Adipocyte (in vitro differentiated cells): Measurements from ENCODE around the gene BCAS2.

Experiments
- DNase-seq: peaks from one replicate; pipeline ENCODE4 v3.0.0-alpha.2; 2015; ENCODE audit warnings: low read depth
- H3K27me3 ChIP-seq: replicated peaks from 2 replicates; pipeline ENCODE4 v1.7.0; 2013; ENCODE audit warnings: mild to moderate bottlenecking, low read length, moderate library complexity; ENCODE audit not compliant: control insufficient read depth, insufficient read depth
- H3K36me3 ChIP-seq: 2 replicates; pipeline ENCODE4 v1.7.0; 2013; ENCODE audit warnings: low read length, mild to moderate bottlenecking, moderate library complexity; ENCODE audit not compliant: control insufficient read depth, insufficient read depth, severe bottlenecking
- H3K4me1 ChIP-seq: 2 replicates; pipeline ENCODE4 v1.7.0; 2013; ENCODE audit warnings: mild to moderate bottlenecking, low read length, moderate library complexity; ENCODE audit not compliant: control insufficient read depth, insufficient read depth
- H3K4me3 ChIP-seq: 2 replicates; pipeline ENCODE4 v1.7.0; 2013; ENCODE audit warnings: mild to moderate bottlenecking, low read length, moderate library complexity
- H3K9ac ChIP-seq: 2 replicates; pipeline ENCODE4 v1.7.0; 2013; ENCODE audit warnings: mild to moderate bottlenecking, low read length, moderate library complexity
- H3K9me3 ChIP-seq: 2 replicates; pipeline ENCODE4 v1.7.0; 2013; ENCODE audit warnings: mild to moderate bottlenecking, low read length, moderate library complexity; ENCODE audit not compliant: control insufficient read depth

BCAS2 gene

DNA sequence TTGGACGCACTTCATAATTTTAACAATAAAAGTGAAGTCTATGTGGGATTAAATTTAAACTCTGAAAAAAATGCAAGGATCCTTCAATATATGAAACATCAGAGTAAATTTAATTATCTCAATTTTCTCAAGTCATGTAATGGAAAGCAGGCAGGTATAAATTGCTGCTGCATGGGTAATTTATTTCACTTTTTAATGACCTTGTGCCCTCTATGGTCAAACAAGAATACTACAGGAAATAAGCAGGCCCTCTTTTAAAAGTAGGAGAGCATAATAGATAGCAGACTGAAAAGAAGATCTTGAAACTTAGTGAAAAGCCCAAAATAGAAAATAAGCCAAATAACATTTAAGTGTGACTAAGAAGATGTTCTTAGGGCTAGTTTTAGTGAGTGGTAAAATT, 22.9 kb downstream of the BCAS2 start:
- no peak for DNase-seq
- no peak overlapping the region for H3K4me3 ChIP-seq
- H3K27me3 ChIP-seq: no peaks in the 10 kb centered on the region
- H3K36me3 ChIP-seq: no peaks in the 10 kb centered on the region
- H3K9me3 ChIP-seq: no peaks in the 10 kb centered on the region
- no peaks in the 10 kb centered on the region for H3K4me1 ChIP-seq
- no peak overlapping the region for H3K9ac ChIP-seq

DNA sequence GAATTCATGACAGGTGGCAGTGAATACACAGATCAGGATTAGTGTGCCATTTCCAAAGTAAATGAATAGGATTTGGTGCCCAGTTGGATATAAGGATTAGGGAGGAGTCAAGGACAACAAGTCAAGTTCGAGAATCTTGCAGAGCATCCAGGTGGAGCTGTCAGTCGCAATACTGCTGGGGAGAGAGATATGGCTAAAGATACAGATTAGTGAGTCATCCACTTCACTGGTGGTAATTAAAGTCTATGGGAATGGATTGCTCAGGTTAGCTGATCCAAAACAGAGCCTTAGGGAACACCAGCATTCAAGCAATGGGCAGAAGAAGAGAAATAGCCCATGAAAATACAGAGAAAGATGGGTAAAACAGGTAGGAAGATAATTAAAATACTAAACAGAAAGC, 26.8 kb downstream of the BCAS2 start:
- H3K4me1 ChIP-seq: no peaks in the 10 kb centered on the region
- no peak overlapping the region for H3K9ac ChIP-seq
- no peaks in the 10 kb centered on the region for H3K27me3 ChIP-seq
- H3K36me3 ChIP-seq: no peaks in the 10 kb centered on the region
- no peak for DNase-seq
- H3K9me3 ChIP-seq: no peaks in the 10 kb centered on the region
- H3K4me3 ChIP-seq: no peak overlapping the region

DNA sequence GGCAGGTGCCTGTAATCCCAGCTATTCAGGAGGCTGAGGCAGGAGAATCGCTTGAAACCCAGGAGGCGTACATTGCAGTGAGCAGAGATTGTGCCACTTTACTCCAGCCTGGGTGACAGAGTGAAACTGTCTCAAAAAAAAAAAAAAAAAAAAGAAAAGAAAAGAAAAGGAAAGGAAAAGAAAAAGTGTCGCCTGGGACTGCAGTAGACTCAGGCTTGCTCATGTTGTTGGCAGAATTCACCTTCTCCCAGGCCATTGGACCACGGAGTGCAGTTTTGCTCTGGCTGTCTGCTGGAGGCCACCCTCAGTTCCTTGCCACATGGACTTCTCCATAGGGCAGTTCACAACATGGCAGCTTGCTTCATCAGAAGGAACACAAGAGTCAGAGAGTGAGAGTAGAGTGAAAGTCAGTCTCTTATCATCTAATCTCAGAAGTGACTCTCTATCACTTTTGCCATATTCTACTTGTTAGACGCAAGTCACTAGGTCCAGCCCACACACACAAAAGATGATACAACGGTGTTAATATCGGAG, 29.2 kb downstream of the BCAS2 start:
- Histone ChIP-seq H3K27me3 (no peaks in the 10 kb centered on the region), H3K9me3 (no peaks in the 10 kb centered on the region), H3K9ac (no peak overlapping the region), H3K4me3 (no peak overlapping the region), H3K4me1 (no peaks in the 10 kb centered on the region), H3K36me3 (no peaks in the 10 kb centered on the region)
- no peak for DNase-seq

DNA sequence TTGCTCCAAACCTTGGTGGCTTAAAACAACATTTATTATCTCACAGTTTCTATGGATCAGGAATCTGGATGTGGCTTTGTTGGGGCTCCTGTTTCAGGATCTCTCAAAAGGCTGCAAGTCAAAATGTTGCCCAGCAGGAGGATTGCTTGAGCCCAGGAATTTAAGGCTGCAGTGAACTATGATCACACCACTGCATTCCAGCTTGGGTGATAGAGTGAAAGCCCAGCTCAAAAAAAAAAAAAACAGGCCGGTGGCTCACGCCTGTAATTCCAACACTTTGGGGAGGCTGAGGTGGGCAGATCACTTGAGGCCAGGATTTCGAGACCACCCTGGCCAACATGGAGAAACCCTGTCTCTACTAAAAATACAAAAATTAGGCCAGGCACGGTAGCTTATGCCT, 30.0 kb downstream of the BCAS2 start:
- no peaks in the 10 kb centered on the region for H3K27me3 ChIP-seq
- no peak for DNase-seq
- H3K36me3 ChIP-seq: no peaks in the 10 kb centered on the region

DNA sequence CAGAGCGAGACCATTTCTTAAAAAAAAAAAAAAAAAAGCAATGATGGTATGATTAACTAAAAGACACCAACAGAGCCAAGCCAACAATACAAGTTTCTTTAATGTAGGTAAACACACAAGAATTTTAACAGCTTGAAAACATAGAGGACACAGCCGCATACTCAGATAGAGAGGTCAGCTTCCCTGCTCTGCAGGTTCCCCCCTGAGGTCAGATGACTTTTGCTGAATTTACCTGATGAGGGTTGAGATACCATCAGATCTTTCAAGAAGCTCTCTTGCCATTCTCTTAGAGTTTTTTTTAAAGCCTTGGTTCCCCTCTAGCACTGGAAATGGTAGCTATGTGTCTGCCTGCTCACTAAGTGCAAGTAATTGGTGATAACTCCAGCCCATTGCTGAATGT, 31.1 kb downstream of the BCAS2 start:
- no peak overlapping the region for H3K9ac ChIP-seq
- DNase-seq: no peak
- H3K36me3 ChIP-seq: no peaks in the 10 kb centered on the region
- H3K4me1 ChIP-seq: no peaks in the 10 kb centered on the region
- H3K4me3 ChIP-seq: no peak overlapping the region
- H3K9me3 ChIP-seq: no peaks in the 10 kb centered on the region
- no peaks in the 10 kb centered on the region for H3K27me3 ChIP-seq

More for the DNA sequence above, 30.0 kb downstream of the BCAS2 start:
- Histone ChIP-seq H3K9me3 (no peaks in the 10 kb centered on the region), H3K4me3 (no peak overlapping the region), H3K9ac (no peak overlapping the region), H3K4me1 (no peaks in the 10 kb centered on the region)

DNA sequence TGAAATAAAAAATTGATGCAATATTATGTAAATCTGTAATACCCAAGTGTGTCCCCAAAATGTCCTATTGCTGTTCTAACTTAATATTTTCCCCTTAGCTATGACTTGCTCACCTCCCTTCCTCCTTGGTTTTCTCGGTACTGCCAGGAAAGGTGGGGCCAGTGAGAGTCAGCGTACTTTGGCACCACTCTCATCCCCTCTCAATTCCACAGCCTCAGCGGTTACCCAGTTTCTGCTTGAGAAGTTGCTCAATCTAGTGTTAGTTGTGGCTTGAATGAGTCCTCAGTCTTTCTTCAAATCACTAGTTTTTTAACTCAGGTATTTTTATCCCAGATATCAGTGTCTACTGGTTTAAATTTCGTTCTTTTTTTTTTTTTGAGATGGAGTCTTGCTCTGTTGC, 32.3 kb downstream of the BCAS2 start:
- H3K9ac ChIP-seq: no peak overlapping the region
- no peaks in the 10 kb centered on the region for H3K9me3 ChIP-seq
- no peaks in the 10 kb centered on the region for H3K4me1 ChIP-seq
- no peaks in the 10 kb centered on the region for H3K27me3 ChIP-seq
- no peaks in the 10 kb centered on the region for H3K36me3 ChIP-seq
- H3K4me3 ChIP-seq: no peak overlapping the region
- no peak for DNase-seq

DNA sequence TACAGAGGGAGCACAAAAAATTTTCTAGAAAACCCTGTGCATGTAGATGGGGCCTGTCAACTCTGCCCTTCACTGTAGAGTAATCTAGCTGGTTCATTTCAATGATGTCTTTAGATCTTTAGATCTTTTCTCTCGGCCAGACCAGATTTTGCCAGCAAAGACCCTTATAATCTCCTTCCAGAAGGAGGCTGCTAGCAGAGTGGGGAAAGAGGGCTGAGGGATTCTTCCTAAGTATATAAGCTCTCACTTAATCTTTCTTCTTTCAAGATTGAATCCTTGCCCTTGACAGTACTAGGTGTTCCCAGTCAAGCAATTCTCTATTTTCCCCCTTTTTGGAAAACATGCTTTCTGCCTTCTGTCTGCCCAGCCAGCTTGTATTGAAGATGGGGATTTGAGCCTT, 34.3 kb downstream of the BCAS2 start:
- Histone ChIP-seq H3K4me3 (no peak overlapping the region), H3K4me1 (no peaks in the 10 kb centered on the region), H3K9ac (no peak overlapping the region), H3K27me3 (no peaks in the 10 kb centered on the region), H3K36me3 (no peaks in the 10 kb centered on the region), H3K9me3 (no peaks in the 10 kb centered on the region)
- DNase-seq: no peak

DNA sequence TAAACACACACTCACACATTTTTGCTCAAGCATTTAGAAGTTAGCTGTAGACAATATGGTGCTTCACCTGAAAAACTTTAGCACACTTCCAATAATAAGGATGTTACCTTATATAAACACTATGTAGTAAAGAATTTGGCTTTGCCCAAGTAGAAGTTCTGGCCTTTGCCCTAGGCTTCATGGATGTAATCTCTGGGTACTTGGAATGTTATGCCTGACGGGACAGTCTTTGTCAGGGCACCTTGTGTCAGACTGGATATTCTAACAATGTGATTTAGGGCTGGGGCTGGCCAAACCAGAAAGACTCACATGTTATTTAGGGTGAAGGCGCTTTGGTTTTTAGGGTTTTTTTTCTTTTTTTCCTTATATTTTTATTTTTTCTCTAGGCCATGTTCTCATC, 35.6 kb downstream of the BCAS2 start:
- H3K9me3 ChIP-seq: no peaks in the 10 kb centered on the region
- DNase-seq: no peak
- no peak overlapping the region for H3K4me3 ChIP-seq
- H3K9ac ChIP-seq: no peak overlapping the region
- H3K27me3 ChIP-seq: no peaks in the 10 kb centered on the region
- no peaks in the 10 kb centered on the region for H3K4me1 ChIP-seq
- no peaks in the 10 kb centered on the region for H3K36me3 ChIP-seq

DNA sequence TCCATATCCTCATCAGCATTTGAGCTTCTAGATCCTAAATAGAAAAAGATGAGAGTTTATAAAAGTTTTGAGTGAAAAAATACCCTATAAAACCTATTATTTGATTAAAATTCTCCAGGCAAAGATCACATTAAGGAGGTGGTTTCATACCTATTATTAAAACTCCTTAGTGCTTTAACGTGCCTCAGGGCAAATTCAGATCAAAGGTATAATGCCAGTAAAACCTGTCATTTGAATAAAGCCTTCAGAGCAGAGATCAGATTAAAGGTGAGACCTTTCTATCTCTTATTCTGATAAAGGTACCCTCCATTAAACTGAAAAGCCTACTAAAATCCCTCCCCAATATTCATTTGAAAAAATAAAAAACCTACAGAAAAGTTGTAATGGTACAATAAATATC, 36.1 kb downstream of the BCAS2 start:
- Histone ChIP-seq H3K4me3 (no peak overlapping the region), H3K27me3 (no peaks in the 10 kb centered on the region), H3K9me3 (no peaks in the 10 kb centered on the region), H3K36me3 (no peaks in the 10 kb centered on the region), H3K4me1 (no peaks in the 10 kb centered on the region), H3K9ac (no peak overlapping the region)
- DNase-seq: no peak

DNA sequence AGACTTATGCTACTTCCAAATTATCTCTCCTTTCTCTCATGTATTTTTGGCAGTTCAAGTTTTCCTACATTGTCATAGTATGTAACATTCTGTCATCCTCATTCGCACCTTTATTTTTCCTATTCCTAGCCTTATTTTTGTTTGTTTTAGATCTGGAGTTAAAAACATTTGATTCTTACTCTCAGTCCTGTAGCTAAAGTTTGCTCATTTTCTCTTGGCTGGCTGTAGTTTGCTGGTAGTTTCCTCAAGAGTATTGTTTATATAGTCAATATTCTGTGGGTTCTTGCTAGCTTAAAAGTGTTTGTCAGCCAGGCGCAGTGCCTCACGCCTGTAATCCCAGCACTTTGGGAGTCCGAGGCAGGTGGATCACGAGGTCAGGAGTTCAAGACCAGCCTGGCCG, 40.6 kb downstream of the BCAS2 start:
- Histone ChIP-seq H3K4me3 (no peak overlapping the region), H3K27me3 (peaks cover 3% of the 10 kb centered on the region), H3K4me1 (no peaks in the 10 kb centered on the region), H3K9me3 (no peaks in the 10 kb centered on the region), H3K9ac (no peak overlapping the region), H3K36me3 (no peaks in the 10 kb centered on the region)
- DNase-seq: no peak

DNA sequence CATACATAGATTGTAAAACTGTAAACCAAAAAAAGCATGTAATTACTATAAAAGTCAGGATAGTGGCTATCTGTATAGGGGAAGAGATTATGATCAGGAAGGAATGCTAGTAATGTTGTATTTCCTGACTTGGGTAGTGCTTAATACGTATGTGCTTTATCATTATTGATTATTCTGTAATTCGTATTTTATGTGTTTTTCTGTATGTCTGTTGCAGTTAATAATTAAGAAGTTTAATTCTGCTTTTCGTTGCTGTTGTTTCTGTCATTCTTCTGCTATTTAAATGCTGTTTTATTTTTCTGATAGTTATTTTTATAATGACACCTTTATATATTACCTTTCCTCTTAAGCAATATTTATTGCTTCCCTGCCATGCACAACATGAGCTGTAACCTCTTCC, 41.1 kb downstream of the BCAS2 start:
- H3K9ac ChIP-seq: no peak overlapping the region
- H3K4me3 ChIP-seq: no peak overlapping the region
- H3K9me3 ChIP-seq: no peaks in the 10 kb centered on the region
- H3K4me1 ChIP-seq: no peaks in the 10 kb centered on the region
- peaks cover 3% of the 10 kb centered on the region for H3K27me3 ChIP-seq
- H3K36me3 ChIP-seq: no peaks in the 10 kb centered on the region
- DNase-seq: no peak

DNA sequence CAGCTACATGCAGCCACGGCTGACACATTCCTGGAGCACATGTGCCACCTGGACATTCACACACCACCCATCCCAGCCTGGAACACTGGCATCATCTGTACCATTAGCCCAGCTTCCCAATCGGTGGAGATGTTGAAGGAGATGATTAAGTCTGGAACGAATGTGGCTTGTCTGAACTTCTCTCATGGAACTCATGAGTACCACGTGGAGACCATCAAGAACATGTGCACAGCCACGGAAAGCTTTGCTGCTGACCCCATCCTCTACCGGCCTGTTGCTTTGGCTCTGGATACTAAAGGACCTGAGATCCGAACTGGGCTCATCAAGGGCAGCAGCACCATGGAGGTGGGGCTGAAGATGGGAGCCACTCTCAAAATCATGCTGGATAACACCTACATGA, 45.4 kb downstream of the BCAS2 start:
- H3K4me3 ChIP-seq: no peak overlapping the region
- no peak for DNase-seq

More for the DNA sequence above, 45.4 kb downstream of the BCAS2 start:
- H3K9ac ChIP-seq: no peak overlapping the region
- no peaks in the 10 kb centered on the region for H3K9me3 ChIP-seq
- H3K36me3 ChIP-seq: no peaks in the 10 kb centered on the region
- H3K27me3 ChIP-seq: peaks cover 3% of the 10 kb centered on the region
- H3K4me1 ChIP-seq: no peaks in the 10 kb centered on the region
